ENCODE measurements around the gene ZFAND3.

GRCh38 chr6:38195113-38195635 lies 375.6 kb downstream of the ZFAND3 start:
- TF ChIP-seq CTCF (IDR thresholded peaks at IDR 0.05) (no peak), EP300 (IDR thresholded peaks at IDR 0.05) (no peak)
